B cell (primary cell): ENCODE results near the gene ANKS1A.

Source experiments
- EZH2 ChIP-seq: IDR thresholded peaks from 2 replicates; pipeline ENCODE4 v1.6.1; 2012; ENCODE audit warnings: borderline replicate concordance, low read depth, mild to moderate bottlenecking, moderate library complexity, low read length; ENCODE audit not compliant: insufficient read depth, poor library complexity, severe bottlenecking
- TF ChIP-seq, protein P1 (sequence below): fragments of 200-600 bp; IDR thresholded peaks from one replicate; pipeline ENCODE4 v1.8.0; 2022; ENCODE audit warnings: antibody characterized with exemption, mild to moderate bottlenecking

DNA sequence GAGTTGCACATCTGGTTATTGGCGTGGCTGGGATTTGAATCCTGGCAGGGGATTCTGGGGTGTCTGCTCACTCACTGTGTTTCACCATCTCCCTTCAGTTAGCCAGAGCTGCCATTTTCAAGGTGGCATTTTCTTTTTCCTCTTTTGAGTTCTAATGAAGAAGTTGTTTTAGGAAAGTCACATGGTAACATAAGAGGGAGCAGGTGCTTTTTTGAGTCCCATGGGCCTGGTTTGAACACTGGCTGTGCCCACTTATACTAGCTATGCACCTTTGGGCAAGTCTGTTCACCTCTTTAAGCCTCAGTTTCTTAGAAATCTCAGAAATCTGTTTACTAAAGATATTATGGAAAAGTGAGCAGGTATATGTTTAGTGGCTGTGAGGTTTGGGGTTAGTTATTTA is 39.6 kb downstream of the ANKS1A start:
- TF ChIP-seq, protein P1, sequence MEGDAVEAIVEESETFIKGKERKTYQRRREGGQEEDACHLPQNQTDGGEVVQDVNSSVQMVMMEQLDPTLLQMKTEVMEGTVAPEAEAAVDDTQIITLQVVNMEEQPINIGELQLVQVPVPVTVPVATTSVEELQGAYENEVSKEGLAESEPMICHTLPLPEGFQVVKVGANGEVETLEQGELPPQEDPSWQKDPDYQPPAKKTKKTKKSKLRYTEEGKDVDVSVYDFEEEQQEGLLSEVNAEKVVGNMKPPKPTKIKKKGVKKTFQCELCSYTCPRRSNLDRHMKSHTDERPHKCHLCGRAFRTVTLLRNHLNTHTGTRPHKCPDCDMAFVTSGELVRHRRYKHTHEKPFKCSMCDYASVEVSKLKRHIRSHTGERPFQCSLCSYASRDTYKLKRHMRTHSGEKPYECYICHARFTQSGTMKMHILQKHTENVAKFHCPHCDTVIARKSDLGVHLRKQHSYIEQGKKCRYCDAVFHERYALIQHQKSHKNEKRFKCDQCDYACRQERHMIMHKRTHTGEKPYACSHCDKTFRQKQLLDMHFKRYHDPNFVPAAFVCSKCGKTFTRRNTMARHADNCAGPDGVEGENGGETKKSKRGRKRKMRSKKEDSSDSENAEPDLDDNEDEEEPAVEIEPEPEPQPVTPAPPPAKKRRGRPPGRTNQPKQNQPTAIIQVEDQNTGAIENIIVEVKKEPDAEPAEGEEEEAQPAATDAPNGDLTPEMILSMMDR: no peak
- no peak for TF ChIP-seq EZH2
